ENCODE data around the gene HMOX2. TPM values are rescaled to one million over a fixed set of nuclear protein-coding genes. Genes with fewer than 3 reads are reported as not detected.

The HMOX2 gene
- total RNA-seq, 1 experiment from 2014 or later: 36.7 TPM

GRCh38 chr16:4488499-4488967 lies 12.3 kb downstream of the HMOX2 start:
- intact Hi-C loops (cut with micrococcal nuclease; ENCODE audit: unreplicated experiment): no loop called here
- no peaks in the 10 kb centered on the region; the same call in 1 of the 2 replicates for H3K36me3 ChIP-seq (ENCODE audit: control insufficient read depth, insufficient read depth, low read length)
- H3K4me3 Mint-ChIP-seq (ENCODE audit: unreplicated experiment): no peak overlapping the region
- H3K4me3 ChIP-seq (ENCODE audit: low read depth, low read length): no peak overlapping the region
- H3K36me3 Mint-ChIP-seq (ENCODE audit: insufficient read depth, unreplicated experiment): peaks cover 21% of the 10 kb centered on the region
- H3K4me1 Mint-ChIP-seq (ENCODE audit: low read depth, unreplicated experiment): peaks cover 6% of the 10 kb centered on the region
- no peak for DNase-seq
- no peak for TF ChIP-seq CTCF (IDR thresholded peaks at IDR 0.05; ENCODE audit: insufficient read depth in 1 of 2, low read depth in 1 of 2, low read length in 1 of 2, severe bottlenecking in 1 of 2, unreplicated experiment in 1 of 2)
- H3K27me3 ChIP-seq (replicated peaks; ENCODE audit: control insufficient read depth, insufficient read depth, low read length): no peaks in the 10 kb centered on the region
- H3K9me3 ChIP-seq: no peaks in the 10 kb centered on the region
- no peaks in the 10 kb centered on the region for H3K9me3 Mint-ChIP-seq (ENCODE audit: unreplicated experiment)
- CTCF ChIA-PET: no interaction called here
- no peaks in the 10 kb centered on the region for H3K27me3 Mint-ChIP-seq (ENCODE audit: insufficient read depth, unreplicated experiment)
- POLR2A ChIA-PET: interaction anchor here (1.1 kb wide), 1 partner anchor 12 kb away, joined by 7 read pairs; the partner anchor contains the start of gene HMOX2
- peaks cover 14% of the 10 kb centered on the region for H3K4me1 ChIP-seq
- no peak overlapping the region for H3K27ac Mint-ChIP-seq (ENCODE audit: unreplicated experiment)
- BruUV-seq (replicated peaks): no TSS peak

- CTCF ChIA-PET: no interaction called here
- H3K36me3 ChIP-seq (ENCODE audit: control insufficient read depth, insufficient read depth, low read length): no peaks in the 10 kb centered on the region; the same call in 1 of the 2 replicates
- POLR2A ChIA-PET: no interaction called here
These were observed 12.8 kb downstream of the HMOX2 start for GRCh38 chr16:4489030-4489429.

GRCh38 chr16:4491898-4492297 lies 15.7 kb downstream of the HMOX2 start:
- Mint-ChIP-seq H3K36me3 (ENCODE audit: insufficient read depth, unreplicated experiment) (peaks cover 6% of the 10 kb centered on the region), H3K27ac (ENCODE audit: unreplicated experiment) (no peak overlapping the region), H3K4me3 (ENCODE audit: unreplicated experiment) (no peak overlapping the region), H3K27me3 (ENCODE audit: insufficient read depth, unreplicated experiment) (no peaks in the 10 kb centered on the region), H3K4me1 (ENCODE audit: low read depth, unreplicated experiment) (no peaks in the 10 kb centered on the region), H3K9me3 (ENCODE audit: unreplicated experiment) (no peaks in the 10 kb centered on the region)
- no TSS peak for BruUV-seq (replicated peaks)
- Histone ChIP-seq H3K4me1 (peaks cover 9% of the 10 kb centered on the region), H3K36me3 (ENCODE audit: control insufficient read depth, insufficient read depth, low read length) (no peaks in the 10 kb centered on the region), H3K4me3 (ENCODE audit: low read depth, low read length) (no peak overlapping the region), H3K27me3 (replicated peaks; ENCODE audit: control insufficient read depth, insufficient read depth, low read length) (no peaks in the 10 kb centered on the region), H3K9me3 (no peaks in the 10 kb centered on the region)
- no peak for DNase-seq
- no peak for TF ChIP-seq CTCF (IDR thresholded peaks at IDR 0.05; ENCODE audit: insufficient read depth in 1 of 2, low read depth in 1 of 2, low read length in 1 of 2, severe bottlenecking in 1 of 2, unreplicated experiment in 1 of 2)
- ChIA-PET CTCF (no interaction called here), POLR2A (interaction anchor here (0.7 kb wide), 1 partner anchor 28 kb away, joined by 3 read pairs; no protein-coding TSS in a partner anchor)
- intact Hi-C loops (cut with micrococcal nuclease; ENCODE audit: unreplicated experiment): no loop called here

More at GRCh38 chr16:4489030-4489429, 12.8 kb downstream of the HMOX2 start:
- DNase-seq: no peak
- peaks cover 22% of the 10 kb centered on the region for H3K36me3 Mint-ChIP-seq (ENCODE audit: insufficient read depth, unreplicated experiment)
- Histone ChIP-seq H3K4me3 (ENCODE audit: low read depth, low read length) (no peak overlapping the region), H3K27me3 (replicated peaks; ENCODE audit: control insufficient read depth, insufficient read depth, low read length) (no peaks in the 10 kb centered on the region), H3K9me3 (no peaks in the 10 kb centered on the region), H3K4me1 (peaks cover 14% of the 10 kb centered on the region)
- intact Hi-C loops (cut with micrococcal nuclease; ENCODE audit: unreplicated experiment): no loop called here
- no peak overlapping the region for H3K27ac Mint-ChIP-seq (ENCODE audit: unreplicated experiment)
- no peak for TF ChIP-seq CTCF (IDR thresholded peaks at IDR 0.05; ENCODE audit: insufficient read depth in 1 of 2, low read depth in 1 of 2, low read length in 1 of 2, severe bottlenecking in 1 of 2, unreplicated experiment in 1 of 2)
- no TSS peak for BruUV-seq (replicated peaks)
- H3K27me3 Mint-ChIP-seq (ENCODE audit: insufficient read depth, unreplicated experiment): no peaks in the 10 kb centered on the region
- H3K4me3 Mint-ChIP-seq (ENCODE audit: unreplicated experiment): no peak overlapping the region
- no peaks in the 10 kb centered on the region for H3K9me3 Mint-ChIP-seq (ENCODE audit: unreplicated experiment)
- H3K4me1 Mint-ChIP-seq (ENCODE audit: low read depth, unreplicated experiment): peaks cover 6% of the 10 kb centered on the region

Data from Caco-2 (cell line).